Suprapubic skin (tissue), 4 donors: Measurements from ENCODE around the gene LRRC43.

ENCODE experiments used
- POLR2A ChIP-seq, 2 donors: fragments of 450-650 bp; IDR thresholded peaks; one replicate each; pipeline ENCODE4 v1.6.1; 2017; ENCODE audit warnings: antibody characterized with exemption in 2 of 2, mild to moderate bottlenecking in 2 of 2, moderate library complexity in 2 of 2
- POLR2AphosphoS5 ChIP-seq, 3 donors: sonication (generic); formaldehyde crosslinking; IDR thresholded peaks; one replicate each; pipeline ENCODE4 v1.6.1; 2017; ENCODE audit warnings: antibody characterized with exemption in 3 of 3
- TF ChIP-seq, protein P1 (sequence below), 2 donors: fragments of 200-600 bp in 1 of 2; fragments of 450-650 bp in 1 of 2; sonication (generic) in 1 of 2; IDR thresholded peaks; one replicate each; pipeline ENCODE4 v1.5.1; 2016 to 2019; ENCODE audit warnings: antibody characterized with exemption in 2 of 2, mild to moderate bottlenecking in 1 of 2, moderate library complexity in 1 of 2

DNA sequence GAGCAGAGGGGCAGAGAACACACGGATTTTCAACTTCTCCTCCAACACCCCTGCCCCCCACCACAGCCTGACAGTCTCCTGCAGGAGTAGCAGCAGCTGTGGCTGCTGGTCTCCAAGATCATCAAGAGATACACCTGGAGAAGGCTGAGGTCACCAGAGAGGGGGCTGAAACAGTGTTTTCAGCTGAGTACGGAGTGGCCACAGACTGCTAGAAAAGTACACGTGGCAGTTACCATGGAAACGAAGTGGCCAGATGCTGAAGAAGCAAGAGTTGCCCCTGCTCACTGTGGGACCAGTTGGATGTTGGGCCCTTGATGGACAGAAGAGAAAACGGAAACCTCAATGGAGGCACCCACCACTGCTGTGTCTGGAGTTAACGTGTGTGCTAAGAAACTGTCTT lies 47.9 kb downstream of the LRRC43 start:
- TF ChIP-seq, protein P1, sequence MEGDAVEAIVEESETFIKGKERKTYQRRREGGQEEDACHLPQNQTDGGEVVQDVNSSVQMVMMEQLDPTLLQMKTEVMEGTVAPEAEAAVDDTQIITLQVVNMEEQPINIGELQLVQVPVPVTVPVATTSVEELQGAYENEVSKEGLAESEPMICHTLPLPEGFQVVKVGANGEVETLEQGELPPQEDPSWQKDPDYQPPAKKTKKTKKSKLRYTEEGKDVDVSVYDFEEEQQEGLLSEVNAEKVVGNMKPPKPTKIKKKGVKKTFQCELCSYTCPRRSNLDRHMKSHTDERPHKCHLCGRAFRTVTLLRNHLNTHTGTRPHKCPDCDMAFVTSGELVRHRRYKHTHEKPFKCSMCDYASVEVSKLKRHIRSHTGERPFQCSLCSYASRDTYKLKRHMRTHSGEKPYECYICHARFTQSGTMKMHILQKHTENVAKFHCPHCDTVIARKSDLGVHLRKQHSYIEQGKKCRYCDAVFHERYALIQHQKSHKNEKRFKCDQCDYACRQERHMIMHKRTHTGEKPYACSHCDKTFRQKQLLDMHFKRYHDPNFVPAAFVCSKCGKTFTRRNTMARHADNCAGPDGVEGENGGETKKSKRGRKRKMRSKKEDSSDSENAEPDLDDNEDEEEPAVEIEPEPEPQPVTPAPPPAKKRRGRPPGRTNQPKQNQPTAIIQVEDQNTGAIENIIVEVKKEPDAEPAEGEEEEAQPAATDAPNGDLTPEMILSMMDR (IDR thresholded peaks at IDR 0.05), result no peak
- TF ChIP-seq POLR2A (IDR thresholded peaks at IDR 0.05), result no peak
- TF ChIP-seq POLR2AphosphoS5 (IDR thresholded peaks at IDR 0.05), result no peak
